Osteoblast (primary cell): Measurements from ENCODE around the gene TMEM190. TPM values are rescaled to one million over a fixed set of nuclear protein-coding genes. Genes with fewer than 3 reads are reported as not detected.

Experiments
- DNase-seq: peaks from one replicate; pipeline ENCODE4 v3.0.0; 2011; ENCODE audit warnings: low spot score, mixed read lengths; ENCODE audit not compliant: insufficient read length; ENCODE audit errors: missing footprints
- H2AFZ ChIP-seq: 2 replicates; pipeline ENCODE4 v1.6.0; 2011; ENCODE audit warnings: mild to moderate bottlenecking, low read length
- H3K27ac ChIP-seq: 2 replicates; pipeline ENCODE4 v1.5.1; 2011; ENCODE audit warnings: mild to moderate bottlenecking, low read depth, low read length, moderate library complexity
- H3K27me3 ChIP-seq: 2 replicates; pipeline ENCODE4 v1.6.0; 2012; ENCODE audit warnings: mild to moderate bottlenecking, control low read depth, inconsistent platforms, low read length, moderate library complexity; ENCODE audit not compliant: insufficient read depth
- H3K36me3 ChIP-seq: 2 replicates; pipeline ENCODE4 v1.5.1; 2011; ENCODE audit warnings: mild to moderate bottlenecking, low read length, control low read depth, moderate library complexity; ENCODE audit not compliant: insufficient read depth
- H3K4me1 ChIP-seq: 2 replicates; pipeline ENCODE4 v1.5.1; 2011; ENCODE audit warnings: mild to moderate bottlenecking, low read length, control low read depth, moderate library complexity; ENCODE audit not compliant: insufficient read depth
- H3K4me2 ChIP-seq: 2 replicates; pipeline ENCODE4 v1.6.0; 2011; ENCODE audit warnings: mild to moderate bottlenecking, low read length; ENCODE audit not compliant: insufficient read depth
- H3K4me3 ChIP-seq: fragments of 200-600 bp; sonication (generic); 3 replicates; pipeline ENCODE4 v1.5.1; 2012; ENCODE audit warnings: mild to moderate bottlenecking, low read length, inconsistent platforms; ENCODE audit not compliant: insufficient read depth
- H3K79me2 ChIP-seq: 2 replicates; pipeline ENCODE4 v1.6.0; 2012; ENCODE audit warnings: mild to moderate bottlenecking, low read length, control low read depth, inconsistent platforms; ENCODE audit not compliant: insufficient read depth
- H3K9me3 ChIP-seq: 2 replicates; pipeline ENCODE4 v1.5.1; 2011; ENCODE audit warnings: low read depth, low read length, control low read depth
- H4K20me1 ChIP-seq: 2 replicates; pipeline ENCODE4 v1.6.0; 2012; ENCODE audit warnings: mild to moderate bottlenecking, low read length, control low read depth; ENCODE audit not compliant: insufficient read depth
- CTCF ChIP-seq: IDR thresholded peaks from 2 replicates; pipeline ENCODE4 v1.5.1; 2011; ENCODE audit warnings: mild to moderate bottlenecking, low read depth, low read length, moderate library complexity; ENCODE audit errors: extremely low read depth
- total RNA-seq: library from RNA; depleted of rRNA; stranded (reverse); fragments of >200 nt; gene quantifications from 2 replicates; pipeline ENCODE4 v1.2.3, GENCODE V29; 2012

Gene TMEM190
- total RNA-seq, 1 donor: not detected

GRCh38 chr19:55382522-55383054 is 6.0 kb downstream of the TMEM190 start:
- peaks cover 24% of the 10 kb centered on the region for H3K4me1 ChIP-seq
- DNase-seq: no peak
- no peak overlapping the region for H3K4me3 ChIP-seq
- no peaks in the 10 kb centered on the region for H3K27me3 ChIP-seq
- peaks cover 18% of the 10 kb centered on the region for H4K20me1 ChIP-seq
- TF ChIP-seq CTCF: no peak
- peaks cover 19% of the 10 kb centered on the region for H3K79me2 ChIP-seq
- H3K9me3 ChIP-seq: no peaks in the 10 kb centered on the region
- H3K27ac ChIP-seq: no peak overlapping the region
- no peak overlapping the region for H3K4me2 ChIP-seq
- peaks cover 9% of the 10 kb centered on the region for H3K36me3 ChIP-seq
- no peak overlapping the region for H2AFZ ChIP-seq

GRCh38 chr19:55383279-55384130 is 6.9 kb downstream of the TMEM190 start:
- Histone ChIP-seq H3K27ac (no peak overlapping the region), H2AFZ (peak overlapping the region; percentile 78)
- peak; percentile 98 for DNase-seq

GRCh38 chr19:55384131-55384919 is 7.7 kb downstream of the TMEM190 start, which contains the start of gene TMEM238:
Gene TMEM238 (minus strand): TSS chr19:55384292. CDS start chr19:55384259, 33 bp downstream.
- Histone ChIP-seq H3K4me1 (peaks cover 35% of the 10 kb centered on the region), H3K4me2 (peak within 1 kb of the TSS; percentile 97), H3K27ac (peak within 1 kb of the TSS; percentile 88), H3K79me2 (peaks cover 36% of the 10 kb centered on the region), H3K36me3 (peaks cover 27% of the 10 kb centered on the region), H3K4me3 (peak within 1 kb of the TSS; percentile 95), H3K9me3 (no peaks in the 10 kb centered on the region), H2AFZ (peak within 1 kb of the TSS; percentile 78), H4K20me1 (peaks cover 35% of the 10 kb centered on the region), H3K27me3 (no peaks in the 10 kb centered on the region)
- no peak for TF ChIP-seq CTCF
- DNase-seq: peak; percentile 68

More at GRCh38 chr19:55383279-55384130, 6.9 kb downstream of the TMEM190 start:
- Histone ChIP-seq H3K4me1 (peaks cover 33% of the 10 kb centered on the region), H3K36me3 (peaks cover 19% of the 10 kb centered on the region), H3K79me2 (peaks cover 28% of the 10 kb centered on the region), H3K4me3 (peak overlapping the region; percentile 65), H3K4me2 (peak overlapping the region; percentile 97), H3K9me3 (no peaks in the 10 kb centered on the region), H3K27me3 (no peaks in the 10 kb centered on the region), H4K20me1 (peaks cover 27% of the 10 kb centered on the region)
- TF ChIP-seq CTCF: no peak
